Measurements from ENCODE around the gene SULT1A2.
"Not testable (repeated sequence)": the region's sequence is repeated elsewhere in the genome, so short reads cannot be mapped to it uniquely, and the experiment has no call there.

Gene SULT1A2

GRCh38 chr16:28596840-28597691 lies at the start of gene SULT1A2:
Gene SULT1A2, minus strand, starts transcription at chr16:28597050. Its CDS starts 1,120 bp downstream, at chr16:28595930.
- no peak for DNase-seq (ENCODE audit: low spot score)

GRCh38 chr16:28639959-28640358 lies 43.1 kb upstream of the SULT1A2 start:
- DNase-seq (ENCODE audit: low spot score) = not testable (repeated sequence)

- DNase-seq (ENCODE audit: low spot score) = not testable (repeated sequence)
Observed at GRCh38 chr16:28638359-28638758, 41.5 kb upstream of the SULT1A2 start.

- DNase-seq (ENCODE audit: low spot score) = not testable (repeated sequence)
Observed at GRCh38 chr16:28637765-28638164, 40.9 kb upstream of the SULT1A2 start, which contains the start of gene NPIPB8. Gene NPIPB8, plus strand, starts transcription at chr16:28638065. Its CDS starts 296 bp downstream, at chr16:28638361.

- DNase-seq (ENCODE audit: low spot score) = not testable (repeated sequence)
Observed at GRCh38 chr16:28636093-28636823, 39.4 kb upstream of the SULT1A2 start.

- DNase-seq (ENCODE audit: low spot score) = not testable (repeated sequence)
Observed at GRCh38 chr16:28630905-28631304, 34.1 kb upstream of the SULT1A2 start.

GRCh38 chr16:28623172-28623711 lies 26.4 kb upstream of the SULT1A2 start:
- no peak for DNase-seq (ENCODE audit: low spot score)

- DNase-seq (ENCODE audit: low spot score) = not testable (repeated sequence)
Observed at GRCh38 chr16:28622532-28623171, 25.8 kb upstream of the SULT1A2 start.

GRCh38 chr16:28621481-28622155 lies 24.8 kb upstream of the SULT1A2 start:
- DNase-seq (ENCODE audit: low spot score) = no peak

GRCh38 chr16:28620316-28620715 lies 23.5 kb upstream of the SULT1A2 start:
- DNase-seq (ENCODE audit: low spot score) = not testable (repeated sequence)

- DNase-seq (ENCODE audit: low spot score) = no peak
Observed at GRCh38 chr16:28617874-28618273, 21.0 kb upstream of the SULT1A2 start.

- no peak for DNase-seq (ENCODE audit: low spot score)
Observed at GRCh38 chr16:28616636-28617035, 19.8 kb upstream of the SULT1A2 start.

GRCh38 chr16:28616224-28616577 lies 19.4 kb upstream of the SULT1A2 start:
- not testable (repeated sequence) for DNase-seq (ENCODE audit: low spot score)

- not testable (repeated sequence) for DNase-seq (ENCODE audit: low spot score)
Observed at GRCh38 chr16:28615486-28616223, 18.8 kb upstream of the SULT1A2 start.

GRCh38 chr16:28614561-28614960 lies 17.7 kb upstream of the SULT1A2 start:
- not testable (repeated sequence) for DNase-seq (ENCODE audit: low spot score)

GRCh38 chr16:28613912-28614311 lies 17.1 kb upstream of the SULT1A2 start:
- DNase-seq (ENCODE audit: low spot score) = not testable (repeated sequence)

GRCh38 chr16:28612359-28613280 lies 15.8 kb upstream of the SULT1A2 start:
- not testable (repeated sequence) for DNase-seq (ENCODE audit: low spot score)

GRCh38 chr16:28610595-28611191 lies 13.8 kb upstream of the SULT1A2 start:
- no peak for DNase-seq (ENCODE audit: low spot score)
